22Rv1 (cell line): Measurements from ENCODE around the gene EYS.

Source experiments
- ZFX ChIP-seq: fragments of 450-650 bp; IDR thresholded peaks from 2 replicates; pipeline ENCODE4 v1.6.1; 2017; ENCODE audit warnings: antibody characterized with exemption, borderline replicate concordance
- TF ChIP-seq, protein P1 (sequence below): fragments of 450-650 bp; IDR thresholded peaks from 2 replicates; pipeline ENCODE4 v1.5.1; 2017; ENCODE audit warnings: mild to moderate bottlenecking

DNA sequence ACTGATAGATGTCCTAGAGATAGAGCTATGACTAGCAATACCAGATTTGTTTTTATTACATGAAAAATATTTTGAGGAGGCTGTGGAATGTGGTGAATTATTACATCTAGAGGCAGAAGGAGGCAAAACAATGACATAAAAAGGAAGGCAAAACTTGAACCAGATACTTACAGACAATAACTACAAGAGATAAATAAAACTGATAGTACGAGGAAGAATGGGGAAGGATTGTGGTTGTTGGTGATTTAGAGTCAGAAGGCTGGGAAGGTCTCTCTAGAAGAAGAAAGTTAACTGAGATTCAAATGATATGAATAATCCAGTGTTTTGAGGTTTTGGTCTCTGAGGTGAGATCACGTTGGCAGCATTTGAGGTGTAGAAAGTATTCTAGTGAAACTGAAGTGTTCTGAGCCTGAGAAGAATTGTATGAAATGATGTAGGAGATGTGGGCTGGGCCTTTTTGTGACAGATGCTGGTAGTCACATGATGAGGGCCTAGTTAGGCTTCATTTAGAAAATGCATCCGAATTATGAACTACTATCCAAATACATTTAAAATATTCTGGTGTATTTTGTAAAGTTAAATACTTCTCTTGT is 589.1 kb downstream of the EYS start:
- TF ChIP-seq, protein P1, sequence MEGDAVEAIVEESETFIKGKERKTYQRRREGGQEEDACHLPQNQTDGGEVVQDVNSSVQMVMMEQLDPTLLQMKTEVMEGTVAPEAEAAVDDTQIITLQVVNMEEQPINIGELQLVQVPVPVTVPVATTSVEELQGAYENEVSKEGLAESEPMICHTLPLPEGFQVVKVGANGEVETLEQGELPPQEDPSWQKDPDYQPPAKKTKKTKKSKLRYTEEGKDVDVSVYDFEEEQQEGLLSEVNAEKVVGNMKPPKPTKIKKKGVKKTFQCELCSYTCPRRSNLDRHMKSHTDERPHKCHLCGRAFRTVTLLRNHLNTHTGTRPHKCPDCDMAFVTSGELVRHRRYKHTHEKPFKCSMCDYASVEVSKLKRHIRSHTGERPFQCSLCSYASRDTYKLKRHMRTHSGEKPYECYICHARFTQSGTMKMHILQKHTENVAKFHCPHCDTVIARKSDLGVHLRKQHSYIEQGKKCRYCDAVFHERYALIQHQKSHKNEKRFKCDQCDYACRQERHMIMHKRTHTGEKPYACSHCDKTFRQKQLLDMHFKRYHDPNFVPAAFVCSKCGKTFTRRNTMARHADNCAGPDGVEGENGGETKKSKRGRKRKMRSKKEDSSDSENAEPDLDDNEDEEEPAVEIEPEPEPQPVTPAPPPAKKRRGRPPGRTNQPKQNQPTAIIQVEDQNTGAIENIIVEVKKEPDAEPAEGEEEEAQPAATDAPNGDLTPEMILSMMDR = no peak
- no peak for TF ChIP-seq ZFX
